NCI-H69 (cell line): ENCODE results near the gene DNAJB13.

Experiments used
- DNase-seq: peaks from one replicate; lab custom pipeline; 2025; lab: John Stamatoyannopoulos, UW

Gene DNAJB13

DNA sequence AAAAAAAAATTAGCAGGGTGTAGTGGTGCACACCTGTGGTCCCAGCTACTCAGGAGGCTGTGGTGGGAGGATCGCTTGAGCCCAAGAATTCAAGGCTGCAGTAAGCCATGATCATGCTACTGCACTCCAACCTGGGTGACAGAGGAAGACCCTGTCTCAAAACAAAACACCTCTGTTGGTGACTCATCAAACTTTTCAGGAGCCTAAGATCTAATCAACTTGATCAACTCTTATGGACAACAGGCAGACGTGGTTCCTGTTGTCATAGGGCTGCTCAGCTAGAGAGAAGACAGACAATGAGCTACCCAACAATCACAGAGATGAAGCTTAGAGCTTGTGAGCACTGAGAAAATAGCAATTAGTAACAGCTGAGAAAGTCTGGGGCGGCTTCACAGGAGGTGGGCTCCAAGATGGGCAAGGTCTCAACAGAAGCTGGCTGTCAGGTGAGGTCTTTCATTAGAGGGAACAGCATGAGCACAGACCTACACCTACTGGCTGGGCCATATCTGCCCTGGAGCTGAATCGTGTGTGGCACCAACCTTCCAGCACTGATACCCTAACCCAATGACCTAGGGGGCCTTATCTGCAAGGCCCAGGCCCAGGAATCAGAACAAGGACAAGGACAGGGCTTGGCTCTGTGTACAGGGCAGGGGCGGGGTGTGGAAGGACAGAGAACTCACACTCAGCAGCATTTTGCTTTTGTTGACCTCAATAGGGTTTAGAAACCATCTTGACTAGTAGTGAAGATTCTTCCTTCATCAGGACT is 65.3 kb downstream of the DNAJB13 start:
- no peak for DNase-seq

DNA sequence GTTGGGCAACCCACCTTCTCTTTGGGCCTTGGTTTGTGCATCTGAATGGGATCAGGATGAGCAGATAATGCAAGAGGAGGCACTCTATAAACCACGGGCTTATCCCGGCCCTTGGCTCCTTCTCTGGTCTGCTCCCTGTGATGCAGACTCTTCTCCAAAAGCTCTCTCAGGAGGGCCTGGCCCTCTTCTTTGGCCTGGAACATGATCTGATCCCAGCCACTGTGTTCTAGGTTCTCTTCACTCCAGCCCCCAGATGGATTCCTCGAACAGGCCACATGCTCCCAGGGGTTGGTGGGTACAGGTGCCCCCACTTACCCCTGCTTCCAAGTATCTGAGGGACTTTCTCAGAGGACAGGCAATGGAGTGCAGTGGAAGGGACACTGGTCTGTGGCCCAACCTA is 66.8 kb downstream of the DNAJB13 start:
- no peak for DNase-seq

DNA sequence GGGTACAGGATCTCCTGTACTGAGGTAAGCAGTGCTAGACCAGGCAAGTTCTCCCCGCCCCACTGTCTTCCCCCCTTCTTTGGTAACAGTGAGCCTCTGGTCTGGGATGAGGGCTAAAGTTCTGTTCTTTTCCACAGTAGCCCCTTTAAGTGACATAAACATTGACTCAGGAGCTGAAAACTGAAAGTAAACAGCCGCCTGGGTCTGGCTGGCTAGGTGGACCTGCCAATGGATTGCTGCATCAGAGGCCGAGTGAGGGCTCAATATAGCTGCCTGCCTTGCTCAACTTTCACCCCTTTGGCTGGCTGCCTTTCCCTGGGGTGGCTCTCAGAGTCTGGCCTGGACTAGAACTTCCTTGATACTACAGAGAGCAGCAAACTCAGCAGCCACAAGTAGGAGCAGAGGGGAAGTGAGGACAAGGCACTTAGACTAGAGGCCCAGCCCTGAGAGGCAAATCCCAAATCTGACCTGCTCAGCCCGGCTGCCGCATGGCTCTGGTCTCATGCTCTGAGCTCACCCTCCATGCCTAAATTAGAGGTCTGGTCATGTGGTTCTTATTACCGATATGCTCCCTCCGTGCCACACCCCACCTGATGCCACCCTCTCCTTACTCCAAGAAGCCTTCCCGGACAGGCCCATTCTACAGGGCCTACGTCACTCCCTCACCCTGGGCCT is 67.6 kb downstream of the DNAJB13 start:
- no peak for DNase-seq

DNA sequence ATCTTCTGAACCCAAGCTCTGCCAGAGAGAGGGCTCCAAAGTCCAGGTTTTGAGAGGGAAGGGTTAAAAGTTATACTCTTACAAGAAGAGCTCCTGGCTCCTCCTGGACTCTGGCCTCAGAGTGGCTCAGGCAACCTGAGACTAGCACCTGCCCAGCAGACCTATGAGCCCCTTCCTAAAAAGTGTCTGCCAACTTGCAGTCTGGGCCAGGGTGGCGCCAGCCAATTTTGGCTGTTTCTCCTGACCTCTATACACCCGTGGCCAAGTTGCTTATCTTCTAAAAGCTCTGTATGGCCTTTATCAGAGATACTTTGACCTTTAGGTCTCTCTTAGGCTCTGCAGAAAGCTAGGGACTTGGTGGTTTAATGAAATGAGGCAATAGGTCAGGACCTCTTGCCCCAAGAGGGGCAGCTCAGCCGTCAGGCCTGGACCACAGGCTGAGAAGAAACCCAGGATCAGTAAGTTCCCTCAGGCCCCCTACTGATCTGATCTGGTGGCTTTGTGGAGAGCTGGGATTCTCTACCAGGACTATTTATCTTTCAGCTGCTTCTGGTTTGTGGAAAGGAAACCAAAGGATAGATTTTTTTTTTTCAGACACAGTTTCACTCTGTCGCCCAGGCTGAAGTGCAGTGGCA is 68.4 kb downstream of the DNAJB13 start:
- no peak for DNase-seq

DNA sequence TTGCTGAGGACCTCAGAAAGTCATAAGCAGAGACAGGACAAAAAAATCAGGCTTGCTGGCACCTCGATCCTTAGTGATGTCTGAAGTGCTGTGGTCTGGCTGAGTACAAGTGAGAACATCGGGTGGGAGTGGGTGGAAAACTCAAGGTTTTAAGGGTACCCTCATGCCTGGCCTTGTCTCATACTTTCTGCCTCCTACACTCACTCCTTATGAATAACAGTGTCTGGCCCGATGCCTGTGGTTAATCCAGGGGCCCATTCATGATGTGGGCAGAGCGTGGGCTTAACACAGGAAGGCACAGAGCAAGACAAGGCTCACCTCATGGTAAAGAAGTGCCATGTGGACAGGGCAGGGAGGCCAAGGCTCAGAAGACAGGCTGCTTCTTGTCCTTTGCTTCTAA is 69.0 kb downstream of the DNAJB13 start:
- DNase-seq = no peak
